CD4-positive, alpha-beta T cell treated with Interleukin-17A for 1 hour (primary cell): ENCODE results near the gene SRSF1.

ENCODE experiments used
- DNase-seq: peaks from one replicate; pipeline ENCODE4 v3.0.0-alpha.2; 2020

Gene SRSF1

GRCh38 chr17:58010067-58010799 is 3.2 kb upstream of the SRSF1 start:
- DNase-seq: no peak

GRCh38 chr17:58007781-58008706 is 998 bp upstream of the SRSF1 start:
- no peak for DNase-seq

- DNase-seq: peak; percentile 61
Observed at GRCh38 chr17:58006560-58006923, 504 bp downstream of the SRSF1 start.

- DNase-seq: no peak
Observed at GRCh38 chr17:58005728-58006559, 1.1 kb downstream of the SRSF1 start.

- no peak for DNase-seq
Observed at GRCh38 chr17:58005031-58005727, 1.9 kb downstream of the SRSF1 start.

- no peak for DNase-seq
Observed at GRCh38 chr17:58004060-58004459, 3.0 kb downstream of the SRSF1 start.

GRCh38 chr17:58002973-58003372 is 4.1 kb downstream of the SRSF1 start:
- no peak for DNase-seq

- no peak for DNase-seq
Observed at GRCh38 chr17:58002154-58002948, 4.7 kb downstream of the SRSF1 start.

GRCh38 chr17:58001461-58002124 is 5.5 kb downstream of the SRSF1 start:
- DNase-seq: no peak

GRCh38 chr17:57999496-58000017 is 7.5 kb downstream of the SRSF1 start:
- peak; percentile 87 for DNase-seq

- DNase-seq: no peak
Observed at GRCh38 chr17:57999010-57999495, 8.0 kb downstream of the SRSF1 start.

GRCh38 chr17:57997085-57997809 is 9.8 kb downstream of the SRSF1 start:
- DNase-seq: no peak

- DNase-seq: peak; percentile 74
Observed at GRCh38 chr17:57995076-57995956, 11.7 kb downstream of the SRSF1 start.

- DNase-seq: no peak
Observed at GRCh38 chr17:57994436-57994835, 12.6 kb downstream of the SRSF1 start.

GRCh38 chr17:57993471-57994365 is 13.3 kb downstream of the SRSF1 start:
- no peak for DNase-seq

- no peak for DNase-seq
Observed at GRCh38 chr17:57991537-57991936, 15.5 kb downstream of the SRSF1 start.

- DNase-seq: no peak
Observed at GRCh38 chr17:57990037-57990436, 17.0 kb downstream of the SRSF1 start.
